Measurements from ENCODE around the gene ZNRF3.

The ZNRF3 gene

GRCh38 chr22:29071261-29072045 lies 188.1 kb downstream of the ZNRF3 start:
- TF ChIP-seq CTCF (conservative IDR thresholded peaks at IDR 0.05), result no peak
- H3K27ac ChIP-seq, result no peak overlapping the region; the same call in 1 of the 2 replicates

- peak overlapping the region; percentile 61; the same call in 1 of the 2 replicates for H3K27ac ChIP-seq
- no peak for TF ChIP-seq CTCF (conservative IDR thresholded peaks at IDR 0.05)
Observed at GRCh38 chr22:29072193-29072978, 189.0 kb downstream of the ZNRF3 start.

- H3K27ac ChIP-seq, result peak within 1 kb of the TSS; percentile 61; the same call in 1 of the 2 replicates
- TF ChIP-seq CTCF (conservative IDR thresholded peaks at IDR 0.05), result no peak
Observed at GRCh38 chr22:29072979-29073617, 189.7 kb downstream of the ZNRF3 start, which contains the start of gene KREMEN1. Gene KREMEN1, plus strand, starts transcription at chr22:29073035. Its CDS starts 96 bp downstream, at chr22:29073131.

- H3K27ac ChIP-seq, result peak overlapping the region; percentile 61; the same call in 1 of the 2 replicates
- no peak for TF ChIP-seq CTCF (conservative IDR thresholded peaks at IDR 0.05)
Observed at GRCh38 chr22:29073618-29074275, 190.4 kb downstream of the ZNRF3 start.

GRCh38 chr22:29074276-29074772 lies 191.0 kb downstream of the ZNRF3 start:
- no peak for TF ChIP-seq CTCF (conservative IDR thresholded peaks at IDR 0.05)

GRCh38 chr22:29078036-29078868 lies 194.9 kb downstream of the ZNRF3 start:
- peak overlapping the region; percentile 38 for H3K27ac ChIP-seq
- no peak for TF ChIP-seq CTCF (conservative IDR thresholded peaks at IDR 0.05)

More at GRCh38 chr22:29074276-29074772, 191.0 kb downstream of the ZNRF3 start:
- H3K27ac ChIP-seq, result no peak overlapping the region
